Panc1 (cell line): ENCODE data around the gene ENTPD1.

ENCODE experiments used
- TCF7L2 ChIP-seq: IDR thresholded peaks from 2 replicates; pipeline ENCODE4 v1.6.1; 2011; ENCODE audit warnings: mild to moderate bottlenecking, low read depth, low read length, inconsistent platforms
- TF ChIP-seq, protein P1 (sequence below): fragments of 450-650 bp; IDR thresholded peaks from 2 replicates; pipeline ENCODE4 v1.5.1; 2017; ENCODE audit warnings: mild to moderate bottlenecking

DNA sequence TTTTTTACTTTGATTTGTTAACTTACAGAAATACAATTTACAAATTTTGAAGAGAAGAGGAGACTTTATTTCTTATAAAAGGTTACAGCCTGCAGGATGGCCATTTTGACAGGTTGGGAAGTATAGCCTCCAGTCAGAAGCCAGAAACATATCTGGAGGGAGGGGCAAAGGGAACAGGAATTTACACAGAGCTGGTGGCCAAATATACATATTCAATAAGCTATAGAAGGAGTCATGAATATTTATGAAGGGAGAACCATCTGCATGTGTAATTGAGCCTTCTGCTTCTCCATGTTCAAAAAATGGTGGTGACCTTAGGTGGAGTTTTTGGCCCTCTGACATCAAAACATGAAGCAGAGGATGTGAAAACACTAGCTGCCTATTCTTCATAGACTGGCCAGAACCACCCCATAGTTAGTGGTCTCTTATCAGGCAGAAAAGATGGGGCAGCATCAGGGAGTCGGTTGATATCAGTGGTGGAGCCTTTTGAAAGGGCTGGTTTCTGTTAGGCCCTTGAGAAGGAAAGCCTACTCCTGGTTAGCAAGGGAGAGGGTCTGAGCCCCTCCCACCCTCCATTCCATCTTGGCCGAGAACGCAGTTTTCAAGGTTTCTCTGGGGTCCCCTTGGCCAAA, 57.2 kb downstream of the ENTPD1 start:
- TF ChIP-seq, protein P1, sequence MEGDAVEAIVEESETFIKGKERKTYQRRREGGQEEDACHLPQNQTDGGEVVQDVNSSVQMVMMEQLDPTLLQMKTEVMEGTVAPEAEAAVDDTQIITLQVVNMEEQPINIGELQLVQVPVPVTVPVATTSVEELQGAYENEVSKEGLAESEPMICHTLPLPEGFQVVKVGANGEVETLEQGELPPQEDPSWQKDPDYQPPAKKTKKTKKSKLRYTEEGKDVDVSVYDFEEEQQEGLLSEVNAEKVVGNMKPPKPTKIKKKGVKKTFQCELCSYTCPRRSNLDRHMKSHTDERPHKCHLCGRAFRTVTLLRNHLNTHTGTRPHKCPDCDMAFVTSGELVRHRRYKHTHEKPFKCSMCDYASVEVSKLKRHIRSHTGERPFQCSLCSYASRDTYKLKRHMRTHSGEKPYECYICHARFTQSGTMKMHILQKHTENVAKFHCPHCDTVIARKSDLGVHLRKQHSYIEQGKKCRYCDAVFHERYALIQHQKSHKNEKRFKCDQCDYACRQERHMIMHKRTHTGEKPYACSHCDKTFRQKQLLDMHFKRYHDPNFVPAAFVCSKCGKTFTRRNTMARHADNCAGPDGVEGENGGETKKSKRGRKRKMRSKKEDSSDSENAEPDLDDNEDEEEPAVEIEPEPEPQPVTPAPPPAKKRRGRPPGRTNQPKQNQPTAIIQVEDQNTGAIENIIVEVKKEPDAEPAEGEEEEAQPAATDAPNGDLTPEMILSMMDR = no peak
- no peak for TF ChIP-seq TCF7L2
